ENCODE results near the gene DNAJC30. TPM values are rescaled to one million over a fixed set of nuclear protein-coding genes. Genes with fewer than 3 reads are reported as not detected.

The DNAJC30 gene
- 1 to 10 TPM; 2.9 to 6.9 (median 4.6) TPM for total RNA-seq

DNA sequence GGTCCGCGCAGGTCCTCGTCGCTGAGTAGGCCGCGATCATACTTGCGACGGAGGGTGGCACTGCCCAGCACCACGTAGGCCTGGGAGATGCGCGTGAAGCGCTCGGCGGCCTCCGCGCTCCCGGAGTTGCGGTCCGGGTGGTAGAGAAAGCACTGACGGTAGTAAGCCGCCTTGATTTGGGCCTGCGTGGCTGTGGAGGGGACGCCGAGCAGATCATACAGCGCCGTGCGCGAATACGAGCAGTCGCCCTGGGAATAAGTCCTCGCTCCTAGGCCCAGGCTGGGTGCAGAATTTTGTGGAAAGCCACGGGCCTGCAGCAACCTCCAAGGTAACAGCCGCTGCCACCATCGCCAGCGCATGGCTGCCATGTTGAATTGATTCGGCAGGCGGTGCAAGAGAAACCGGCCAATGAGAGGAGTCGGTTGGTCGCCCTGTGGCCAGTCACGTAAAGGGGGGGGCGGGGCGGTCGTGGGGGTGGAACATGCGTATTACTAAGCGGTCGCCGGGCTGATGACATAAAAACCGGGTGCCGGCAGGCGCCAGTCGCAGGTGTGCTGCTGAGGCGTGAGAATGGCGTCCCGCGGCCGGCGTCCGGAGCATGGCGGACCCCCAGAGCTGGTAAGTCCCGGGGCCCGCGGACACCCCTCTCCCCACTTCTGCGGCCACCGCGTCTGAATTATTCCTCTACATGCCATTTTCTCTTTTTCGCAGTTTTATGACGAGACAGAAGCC is at the start of gene DNAJC30, which contains the start of gene BUD23:
TSS of gene DNAJC30 (minus strand) at position 398 of the 732 bp plus-strand sequence. CDS start at position 368, 30 bp downstream.
TSS of gene BUD23 (plus strand) at position 542 of the 732 bp plus-strand sequence. CDS start at position 571, 29 bp downstream.
- no peaks in the 10 kb centered on the region for H3K36me3 ChIP-seq
- peak within 1 kb of the TSS; percentile 68 to 87 (median 86) for H3K4me3 ChIP-seq
- intact Hi-C loops (cut with DNase I; ENCODE audit: low total_unique reads), result no loop called here
- peaks cover 11 to 14% of the 10 kb centered on the region in 2 donors for H3K4me1 ChIP-seq
- DNase-seq (ENCODE audit: low spot score in 2 of 2), result peak; percentile 98 to 99
- no peaks in the 10 kb centered on the region for H3K9me3 ChIP-seq
- peak within 1 kb of the TSS; percentile 85 to 88 for H3K27ac ChIP-seq
- no peaks in the 10 kb centered on the region for H3K27me3 ChIP-seq
- TF ChIP-seq POLR2AphosphoS5 (IDR thresholded peaks at IDR 0.05) (peak; percentile 51 to 81 (median 63)), POLR2A (IDR thresholded peaks at IDR 0.05) (peak; percentile 36)
- TF ChIP-seq, protein P1, sequence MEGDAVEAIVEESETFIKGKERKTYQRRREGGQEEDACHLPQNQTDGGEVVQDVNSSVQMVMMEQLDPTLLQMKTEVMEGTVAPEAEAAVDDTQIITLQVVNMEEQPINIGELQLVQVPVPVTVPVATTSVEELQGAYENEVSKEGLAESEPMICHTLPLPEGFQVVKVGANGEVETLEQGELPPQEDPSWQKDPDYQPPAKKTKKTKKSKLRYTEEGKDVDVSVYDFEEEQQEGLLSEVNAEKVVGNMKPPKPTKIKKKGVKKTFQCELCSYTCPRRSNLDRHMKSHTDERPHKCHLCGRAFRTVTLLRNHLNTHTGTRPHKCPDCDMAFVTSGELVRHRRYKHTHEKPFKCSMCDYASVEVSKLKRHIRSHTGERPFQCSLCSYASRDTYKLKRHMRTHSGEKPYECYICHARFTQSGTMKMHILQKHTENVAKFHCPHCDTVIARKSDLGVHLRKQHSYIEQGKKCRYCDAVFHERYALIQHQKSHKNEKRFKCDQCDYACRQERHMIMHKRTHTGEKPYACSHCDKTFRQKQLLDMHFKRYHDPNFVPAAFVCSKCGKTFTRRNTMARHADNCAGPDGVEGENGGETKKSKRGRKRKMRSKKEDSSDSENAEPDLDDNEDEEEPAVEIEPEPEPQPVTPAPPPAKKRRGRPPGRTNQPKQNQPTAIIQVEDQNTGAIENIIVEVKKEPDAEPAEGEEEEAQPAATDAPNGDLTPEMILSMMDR (IDR thresholded peaks at IDR 0.05), result peak in 1 of 3 donors; percentile 18

GRCh38 chr7:73732397-73732796 is 49.1 kb upstream of the DNAJC30 start:
- Histone ChIP-seq H3K36me3 (no peaks in the 10 kb centered on the region), H3K4me1 (peaks cover 0 to 3% of the 10 kb centered on the region in 2 donors), H3K9me3 (no peaks in the 10 kb centered on the region), H3K27me3 (no peaks in the 10 kb centered on the region), H3K27ac (no peak overlapping the region), H3K4me3 (no peak overlapping the region)
- no peak for TF ChIP-seq POLR2AphosphoS5 (IDR thresholded peaks at IDR 0.05)
- DNase-seq (ENCODE audit: low spot score in 2 of 2), result no peak
- intact Hi-C loops (cut with DNase I; ENCODE audit: low total_unique reads), result no loop called here

- intact Hi-C loops (cut with DNase I; ENCODE audit: low total_unique reads), result no loop called here
- TF ChIP-seq POLR2A (IDR thresholded peaks at IDR 0.05), result no peak
- no peak for TF ChIP-seq POLR2AphosphoS5 (IDR thresholded peaks at IDR 0.05)
- TF ChIP-seq, protein P1 (IDR thresholded peaks at IDR 0.05), result no peak
- H3K27me3 ChIP-seq, result no peaks in the 10 kb centered on the region
Measured at GRCh38 chr7:73730485-73730884, 47.2 kb upstream of the DNAJC30 start.

DNA sequence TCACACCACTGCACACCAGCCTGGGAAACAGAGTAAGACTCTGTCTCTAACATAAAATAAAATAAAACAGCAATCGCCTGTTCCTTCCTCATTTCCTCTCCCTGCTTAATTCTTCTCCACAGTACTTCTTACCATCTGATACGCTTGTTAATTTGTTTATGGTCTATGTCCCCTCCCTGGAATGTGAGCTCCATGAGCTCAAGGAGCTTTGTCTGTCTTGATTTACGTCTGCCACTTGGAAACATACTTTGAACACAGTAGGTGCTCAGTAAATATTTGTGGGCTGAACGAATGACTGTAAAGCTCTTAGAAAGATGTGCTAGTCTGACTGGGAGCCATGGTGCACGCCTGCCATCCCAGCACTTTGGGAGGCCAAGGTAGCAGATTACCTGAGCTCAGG is 45.3 kb upstream of the DNAJC30 start:
- Histone ChIP-seq H3K27ac (no peak overlapping the region), H3K27me3 (no peaks in the 10 kb centered on the region), H3K9me3 (no peaks in the 10 kb centered on the region), H3K36me3 (no peaks in the 10 kb centered on the region), H3K4me3 (no peak overlapping the region), H3K4me1 (no peaks in the 10 kb centered on the region)
- TF ChIP-seq POLR2A (IDR thresholded peaks at IDR 0.05), result no peak
- TF ChIP-seq, protein P1 (IDR thresholded peaks at IDR 0.05), result no peak
- TF ChIP-seq POLR2AphosphoS5 (IDR thresholded peaks at IDR 0.05), result no peak
- DNase-seq (ENCODE audit: low spot score in 2 of 2), result no peak
- intact Hi-C loops (cut with DNase I; ENCODE audit: low total_unique reads), result loop anchor here (10.0 kb wide), 1 partner anchor 124 kb away; no protein-coding TSS in a partner anchor

More at GRCh38 chr7:73730485-73730884, 47.2 kb upstream of the DNAJC30 start:
- Histone ChIP-seq H3K27ac (no peak overlapping the region), H3K4me3 (no peak overlapping the region), H3K4me1 (no peaks in the 10 kb centered on the region), H3K36me3 (no peaks in the 10 kb centered on the region), H3K9me3 (no peaks in the 10 kb centered on the region)
- no peak for DNase-seq (ENCODE audit: low spot score in 2 of 2)

DNA sequence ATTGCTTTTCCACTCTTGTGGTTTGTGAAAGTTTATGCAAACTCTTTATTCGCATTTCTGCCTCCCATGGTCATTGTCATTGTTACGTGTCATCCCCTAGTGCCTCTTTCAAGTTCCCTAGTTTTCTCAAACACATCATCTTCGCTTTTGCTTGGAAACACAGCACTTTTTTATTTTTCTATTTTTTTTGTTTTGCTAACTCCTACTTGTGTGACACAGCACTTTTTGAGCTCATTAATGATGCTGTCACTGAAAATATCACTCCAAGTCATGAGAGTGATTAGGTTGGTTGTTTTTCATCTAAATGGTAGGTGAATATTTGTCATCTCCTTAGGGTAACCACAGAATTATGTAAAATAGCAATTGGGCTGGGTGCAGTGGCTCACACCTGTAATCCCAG is 44.7 kb upstream of the DNAJC30 start:
- no peak for DNase-seq (ENCODE audit: low spot score in 2 of 2)
- Histone ChIP-seq H3K27ac (no peak overlapping the region), H3K4me1 (no peaks in the 10 kb centered on the region), H3K9me3 (no peaks in the 10 kb centered on the region), H3K36me3 (no peaks in the 10 kb centered on the region), H3K4me3 (no peak overlapping the region), H3K27me3 (no peaks in the 10 kb centered on the region)
- intact Hi-C loops (cut with DNase I; ENCODE audit: low total_unique reads), result loop anchor here (10.0 kb wide), 1 partner anchor 123 kb away; no protein-coding TSS in a partner anchor
- TF ChIP-seq, protein P1 (IDR thresholded peaks at IDR 0.05), result no peak
- TF ChIP-seq POLR2A (IDR thresholded peaks at IDR 0.05) (no peak), POLR2AphosphoS5 (IDR thresholded peaks at IDR 0.05) (no peak)

Measured in breast epithelium (tissue), 4 donors.